GM19025 (cell line): ENCODE data around the gene CACNB2.

Source experiments
- ATAC-seq: cut with Tn5 transposase; IDR thresholded peaks from one replicate; pipeline ENCODE4 v1.9.1; 2021; ENCODE audit warnings: mild to moderate bottlenecking, low read depth, moderate library complexity; ENCODE audit not compliant: unreplicated experiment

CACNB2 gene

DNA sequence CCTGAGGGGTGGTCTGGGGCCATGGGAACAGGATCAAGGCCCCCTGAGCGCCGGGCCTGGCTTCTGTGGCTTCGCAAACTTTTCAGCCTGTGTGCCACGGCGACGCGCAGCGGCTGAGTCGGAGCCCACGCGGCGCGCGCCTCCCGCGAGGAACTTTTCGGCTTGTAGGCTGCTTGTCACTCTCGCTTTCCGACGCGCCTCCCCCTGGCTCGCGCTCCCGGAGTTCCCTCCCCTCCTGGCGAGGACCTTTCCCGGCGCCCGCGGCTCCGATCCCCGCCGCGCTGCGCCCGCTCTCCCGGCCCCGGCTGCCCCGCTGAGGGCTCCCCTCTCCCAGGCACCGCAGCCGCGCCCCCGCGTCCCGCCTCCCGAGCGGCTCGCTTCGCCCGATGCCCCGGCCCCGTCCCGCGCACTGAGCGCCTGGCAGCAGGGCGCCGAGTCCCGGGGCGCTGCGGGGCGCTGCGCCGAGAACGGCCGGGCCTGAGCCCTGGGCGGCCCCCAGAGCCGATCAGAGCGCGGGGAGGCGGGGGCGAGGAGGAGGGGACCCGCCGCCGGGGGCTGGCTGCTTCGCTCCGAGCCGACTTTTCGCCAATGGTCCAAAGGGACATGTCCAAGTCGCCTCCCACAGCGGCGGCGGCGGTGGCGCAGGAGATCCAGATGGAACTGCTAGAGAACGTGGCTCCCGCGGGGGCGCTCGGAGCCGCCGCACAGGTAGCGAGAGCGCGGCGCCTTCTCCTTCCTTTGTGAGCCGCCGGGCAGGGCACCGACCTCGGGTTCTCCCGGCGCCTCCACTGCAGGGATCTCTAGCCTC lies at the start of gene CACNB2:
Gene CACNB2, plus strand, starts transcription at position 276 of the 808 bp plus-strand sequence.
- ATAC-seq: no peak

DNA sequence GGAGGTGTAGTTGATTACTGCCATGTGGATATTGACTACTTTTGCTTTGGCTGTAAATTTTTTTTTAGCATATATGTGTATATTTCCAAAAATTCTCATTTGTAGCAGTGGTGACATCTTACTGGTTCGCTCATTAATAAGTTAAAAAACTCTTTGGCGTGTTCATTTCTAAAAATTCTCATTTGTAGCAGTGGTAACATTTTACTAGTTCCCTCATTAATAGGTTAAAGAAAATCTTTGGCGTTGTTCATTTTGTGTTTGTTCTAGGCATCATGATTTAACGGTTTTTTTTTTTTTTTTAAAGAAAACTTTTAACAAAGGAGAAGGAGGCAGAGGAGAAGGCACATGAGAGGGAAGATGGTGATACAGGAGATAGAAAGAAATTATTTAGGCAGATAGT lies 45.9 kb upstream of the CACNB2 start:
- no peak for ATAC-seq

DNA sequence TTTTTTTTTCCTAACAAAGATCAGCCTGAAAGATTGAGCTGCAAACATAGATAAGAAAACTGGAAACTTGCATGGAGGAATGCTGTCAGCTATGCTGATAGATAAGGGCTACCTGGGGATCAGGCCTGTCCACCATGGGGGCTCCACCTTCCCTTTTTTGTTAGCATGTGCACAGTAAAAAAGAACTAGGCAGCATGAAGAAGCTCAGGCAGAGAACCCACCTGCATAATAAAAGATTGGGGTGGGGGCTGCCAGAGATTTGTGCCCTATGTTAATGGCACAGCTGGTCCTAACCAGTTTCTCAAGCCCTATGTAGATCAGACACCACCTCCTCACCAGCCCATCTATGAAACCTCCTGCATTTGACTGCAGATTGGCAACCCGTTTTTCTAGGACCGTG lies 45.4 kb upstream of the CACNB2 start:
- no peak for ATAC-seq

DNA sequence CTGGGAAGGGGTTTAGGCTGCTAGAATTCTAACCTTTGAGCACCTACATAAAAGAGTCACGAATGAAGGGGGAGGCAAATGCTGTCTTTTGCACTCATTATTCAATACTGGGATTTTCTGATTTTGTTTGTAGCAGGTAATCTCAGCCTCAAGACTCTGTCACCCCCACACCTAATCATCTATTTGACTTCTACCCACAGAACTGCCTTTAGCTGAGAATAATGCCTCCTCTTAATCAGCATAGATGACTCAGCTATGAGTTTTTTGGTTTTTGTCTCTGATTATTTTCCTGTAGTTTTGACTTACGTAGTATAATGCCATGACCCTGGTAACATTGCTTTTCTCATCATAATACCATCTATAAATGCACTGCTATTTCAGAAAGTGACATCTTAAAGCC lies 42.7 kb upstream of the CACNB2 start:
- no peak for ATAC-seq

DNA sequence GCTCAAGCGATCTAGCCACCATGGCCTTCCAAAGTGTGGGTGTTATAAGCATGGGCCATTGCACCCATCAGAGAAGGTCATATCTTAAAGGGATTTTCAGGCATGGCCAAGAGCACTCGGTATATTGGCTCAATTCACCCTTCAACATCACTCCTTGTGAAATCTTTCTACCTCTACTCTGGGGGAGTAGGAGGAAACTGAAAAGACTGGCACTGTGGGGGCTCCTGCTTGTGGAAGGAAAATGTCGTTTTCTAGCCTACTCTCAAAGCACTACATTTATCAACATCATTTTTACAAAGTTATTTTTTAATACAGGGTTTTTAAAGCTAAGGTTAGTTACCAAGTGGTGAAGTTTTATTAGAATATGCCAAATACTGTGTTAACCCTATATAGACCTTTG lies 42.0 kb upstream of the CACNB2 start:
- no peak for ATAC-seq

DNA sequence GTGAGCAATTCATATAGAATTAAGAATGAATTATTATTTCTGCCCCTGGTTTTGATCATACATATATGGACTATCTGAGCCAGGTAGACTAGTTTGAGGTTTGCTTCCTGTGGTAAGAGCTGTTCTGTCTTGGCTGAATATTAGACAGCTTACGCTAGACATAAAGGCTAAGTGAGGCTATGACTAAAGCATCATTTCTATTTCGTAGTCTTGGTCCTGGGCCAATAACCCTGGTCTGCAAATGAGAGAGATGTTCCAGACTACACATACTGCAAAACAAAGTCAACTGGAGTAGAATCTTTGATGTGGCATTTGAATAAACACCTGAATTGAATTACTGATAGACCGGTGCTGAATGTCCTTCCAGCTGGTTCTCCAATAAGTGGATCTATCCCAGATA lies 40.8 kb upstream of the CACNB2 start:
- no peak for ATAC-seq

DNA sequence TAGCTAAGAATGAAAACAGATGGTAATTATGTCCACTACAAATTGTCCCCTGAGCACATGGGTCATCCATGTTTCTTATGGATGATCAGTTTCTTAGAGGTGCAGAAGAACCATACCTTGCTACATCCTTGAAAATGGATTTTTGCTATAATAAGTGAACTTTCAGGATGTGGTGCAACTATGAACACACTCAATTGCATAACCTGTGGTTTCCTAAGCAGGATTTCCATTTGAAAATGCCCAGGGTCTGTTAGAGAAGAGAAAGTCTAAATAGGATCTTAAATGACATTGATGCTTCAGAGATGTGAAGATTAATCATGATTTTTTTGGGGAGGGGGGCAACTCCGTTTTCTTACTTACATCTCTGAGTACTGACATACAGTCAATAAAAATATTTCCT lies 39.6 kb upstream of the CACNB2 start:
- no peak for ATAC-seq

DNA sequence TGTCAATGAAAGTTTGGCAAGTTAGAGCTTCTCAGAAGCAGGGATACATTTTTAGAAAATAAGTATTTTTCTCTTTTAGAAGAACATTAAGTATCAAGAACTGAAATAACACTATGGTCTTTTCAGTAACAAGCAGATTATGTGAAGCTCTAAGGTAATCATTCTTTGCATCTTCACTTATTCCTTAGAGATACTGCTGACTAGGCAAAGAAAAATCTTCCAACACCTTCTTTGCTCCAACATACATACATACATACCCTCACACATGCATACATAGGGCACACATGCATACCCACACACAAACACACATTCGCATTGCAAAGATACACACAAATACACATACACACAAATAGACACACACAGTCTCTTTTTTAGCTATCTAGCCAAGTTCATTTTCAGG lies 37.8 kb upstream of the CACNB2 start:
- ATAC-seq: no peak

DNA sequence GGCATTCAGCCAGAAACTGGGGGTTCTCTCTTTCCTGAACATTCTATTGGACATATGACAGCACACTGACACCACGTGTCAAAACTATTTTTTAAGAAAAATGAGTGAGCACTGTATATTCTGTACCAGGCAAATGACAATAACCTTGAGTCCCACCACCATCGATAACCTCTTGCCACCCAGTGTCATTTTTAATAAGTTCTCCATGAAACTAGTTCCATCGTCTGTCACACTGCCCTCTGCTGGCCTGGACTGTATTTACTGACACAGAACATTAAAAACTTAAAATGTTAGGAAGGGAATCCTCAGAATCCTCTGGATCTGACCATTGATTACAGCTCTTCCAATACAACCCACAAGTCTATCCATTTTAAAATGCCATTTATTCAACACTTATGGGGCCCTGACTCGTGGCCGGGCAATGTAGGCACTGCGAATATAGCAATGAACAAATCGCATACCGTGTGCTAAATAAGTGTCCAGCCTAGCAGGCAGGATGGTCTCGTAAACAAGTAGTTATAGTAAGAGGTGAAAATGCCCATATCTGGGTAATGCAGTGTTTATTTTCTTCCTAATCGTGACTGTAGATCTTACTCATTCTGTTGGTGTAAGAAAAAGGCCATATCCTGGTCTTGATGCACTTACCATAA lies 35.9 kb upstream of the CACNB2 start:
- ATAC-seq: no peak

DNA sequence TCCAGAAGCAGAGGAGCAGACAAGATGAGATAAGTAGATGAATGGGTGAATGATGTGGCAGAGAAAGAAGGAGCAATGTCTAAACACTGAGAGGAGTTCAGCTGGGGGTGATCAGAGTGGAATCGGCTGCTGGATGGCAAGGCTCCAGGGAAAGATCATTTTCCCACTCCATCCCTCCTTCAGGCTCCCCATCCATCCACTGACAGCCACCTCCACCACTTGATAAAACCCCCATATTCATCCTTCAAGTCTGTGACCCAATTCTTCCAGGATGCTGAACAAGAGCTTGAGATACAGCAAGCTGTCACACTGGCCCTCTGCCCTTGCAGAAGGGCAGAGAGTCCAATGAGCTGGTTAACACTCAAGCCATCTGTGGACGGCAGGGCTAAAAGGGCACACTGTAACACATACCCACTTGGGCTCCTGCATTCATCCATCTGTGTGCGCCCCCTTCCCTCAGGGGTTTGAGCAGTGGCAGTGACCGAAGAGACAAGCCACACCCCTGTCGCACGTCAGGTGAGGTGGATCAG lies 30.8 kb upstream of the CACNB2 start:
- ATAC-seq: no peak

DNA sequence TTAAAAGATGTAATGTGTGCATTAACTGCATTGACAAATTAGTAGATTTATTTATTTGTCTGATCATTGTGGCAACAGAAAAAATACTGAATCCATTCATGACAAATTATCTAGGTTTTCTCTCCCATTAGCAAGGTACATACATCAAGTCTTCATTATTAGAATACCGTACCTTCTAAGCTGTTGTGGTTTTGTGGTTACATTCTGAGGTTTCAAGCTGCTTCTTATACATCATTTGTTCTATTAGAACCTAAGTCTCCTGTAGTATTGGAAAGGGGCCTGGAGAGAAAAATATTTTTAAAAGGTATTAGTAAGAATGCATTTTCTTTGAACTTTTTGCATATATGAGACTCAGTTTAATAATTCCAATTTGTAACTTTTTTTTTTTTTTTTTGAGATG lies 26.3 kb upstream of the CACNB2 start:
- ATAC-seq: no peak

DNA sequence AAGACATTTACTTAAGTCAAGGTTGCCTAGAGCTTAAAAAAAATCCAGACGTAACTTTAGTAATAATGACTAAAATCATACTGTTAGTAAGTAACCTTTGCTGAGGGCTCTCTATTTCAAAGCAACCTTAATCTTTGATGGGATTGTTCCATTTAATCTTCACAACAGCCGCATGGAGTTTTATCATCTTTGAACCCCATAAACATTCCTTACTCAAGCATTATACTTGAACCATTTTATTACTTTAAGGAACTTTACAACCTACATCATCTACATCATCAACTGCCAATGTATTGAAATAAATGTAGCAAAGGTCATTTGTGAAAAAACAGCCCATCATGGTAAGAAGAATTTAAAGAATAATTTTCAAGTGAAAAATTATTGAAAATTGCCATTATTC lies 22.9 kb upstream of the CACNB2 start:
- ATAC-seq: no peak

DNA sequence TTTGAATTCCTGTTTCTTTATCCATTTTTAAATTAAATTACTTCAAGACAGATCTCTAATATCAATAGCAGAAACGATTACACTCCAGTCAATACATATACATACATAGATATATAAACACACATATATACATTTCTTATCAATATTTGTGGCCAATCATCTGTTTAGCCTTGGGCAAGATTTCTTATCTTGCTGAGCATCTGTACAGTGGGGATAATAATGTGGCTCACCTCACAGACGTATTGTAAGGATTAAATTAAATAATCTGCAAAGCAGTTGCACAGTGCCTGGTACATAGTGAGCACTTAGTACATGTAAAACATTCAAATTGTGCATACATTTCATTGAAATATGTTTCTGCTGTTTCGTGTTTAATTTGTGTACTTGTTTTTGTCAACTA lies 17.5 kb upstream of the CACNB2 start:
- ATAC-seq: no peak

DNA sequence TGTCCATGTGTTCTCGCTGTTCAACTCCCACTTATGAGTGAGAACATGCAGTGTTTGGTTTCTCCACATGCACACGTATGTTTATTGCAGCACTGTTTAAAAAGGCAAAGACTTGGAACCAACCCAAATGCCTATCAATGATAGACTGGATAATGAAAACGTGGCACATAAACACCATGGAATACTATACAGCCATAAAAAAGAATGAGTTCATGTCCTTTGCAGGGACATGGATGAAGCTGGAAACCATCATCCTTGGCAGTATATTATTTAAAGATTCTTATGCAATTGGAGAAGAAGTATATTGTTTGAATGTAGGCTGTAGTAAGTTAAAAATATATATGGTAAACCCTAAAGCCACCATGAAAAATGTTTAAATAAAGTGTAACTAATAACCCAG lies 7.2 kb upstream of the CACNB2 start:
- ATAC-seq: no peak

DNA sequence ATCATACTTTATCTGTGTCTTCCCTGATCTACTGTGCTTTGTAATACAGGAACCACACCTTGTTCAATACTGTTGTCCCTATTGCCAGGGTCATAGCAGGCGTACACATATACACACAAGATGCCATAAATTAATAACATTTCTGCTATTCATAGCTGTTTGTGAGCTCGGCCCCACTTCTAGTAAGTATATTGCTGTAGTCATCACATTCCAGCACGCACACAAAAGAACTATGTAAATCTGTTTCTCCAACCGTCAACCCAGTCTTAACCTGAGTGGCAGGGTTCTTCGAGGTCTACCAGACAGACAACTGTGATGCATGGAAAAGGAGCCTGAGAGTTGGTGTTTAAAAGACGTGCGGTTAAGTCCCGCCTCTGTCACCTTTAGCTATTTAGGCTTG lies 5.7 kb upstream of the CACNB2 start:
- ATAC-seq: no peak

DNA sequence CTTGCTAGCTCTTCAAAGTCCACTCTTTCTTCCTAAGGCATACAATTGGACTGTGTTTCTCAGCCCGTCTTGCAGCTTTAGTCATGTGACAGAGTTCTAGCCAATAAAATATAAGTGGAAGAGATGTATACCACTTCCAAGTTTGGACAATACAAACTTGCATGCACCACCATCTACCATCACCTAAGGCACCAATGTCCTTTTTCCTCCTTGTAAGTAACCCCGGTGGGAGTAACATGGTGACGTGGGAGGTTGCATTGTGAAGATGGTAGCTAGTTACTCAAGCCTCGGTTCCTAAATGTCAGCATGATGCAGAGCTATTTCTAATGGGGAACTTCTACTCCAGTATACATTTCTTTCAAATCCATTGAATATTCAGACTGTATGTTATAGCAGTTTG lies 5.3 kb upstream of the CACNB2 start:
- ATAC-seq: no peak

DNA sequence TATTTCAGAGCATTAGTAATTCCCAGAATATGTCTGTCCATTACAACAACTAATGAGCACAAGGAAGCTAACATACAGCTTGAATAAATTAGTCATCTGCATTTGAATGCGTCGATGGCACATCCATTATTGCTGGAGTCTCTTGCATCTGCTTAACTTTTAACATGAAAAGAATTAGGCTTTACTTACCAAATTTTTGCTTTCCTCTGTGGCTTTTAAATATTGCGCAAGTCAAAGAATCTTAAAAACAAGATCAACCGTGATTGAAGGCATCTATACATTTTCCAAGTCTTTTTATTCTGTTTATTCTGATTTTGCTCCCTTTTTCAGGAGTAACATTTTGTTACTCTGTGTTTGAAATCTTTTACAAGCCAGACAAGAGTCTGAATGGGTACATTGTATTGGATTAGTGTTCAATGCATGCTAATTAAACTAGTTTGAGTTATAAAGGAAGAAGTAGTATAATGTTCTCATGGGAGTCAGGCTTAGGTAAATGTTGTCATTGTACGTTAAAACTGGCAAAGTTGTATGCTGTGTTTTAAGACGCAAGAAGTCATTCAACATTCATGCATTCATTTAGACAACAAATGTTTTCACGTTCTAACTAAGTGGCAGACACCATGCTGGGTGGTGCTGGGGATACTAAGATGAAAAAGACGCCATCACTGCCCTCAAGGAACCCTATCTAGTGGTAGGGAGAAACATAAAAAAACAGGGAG lies 4.0 kb upstream of the CACNB2 start:
- no peak for ATAC-seq

DNA sequence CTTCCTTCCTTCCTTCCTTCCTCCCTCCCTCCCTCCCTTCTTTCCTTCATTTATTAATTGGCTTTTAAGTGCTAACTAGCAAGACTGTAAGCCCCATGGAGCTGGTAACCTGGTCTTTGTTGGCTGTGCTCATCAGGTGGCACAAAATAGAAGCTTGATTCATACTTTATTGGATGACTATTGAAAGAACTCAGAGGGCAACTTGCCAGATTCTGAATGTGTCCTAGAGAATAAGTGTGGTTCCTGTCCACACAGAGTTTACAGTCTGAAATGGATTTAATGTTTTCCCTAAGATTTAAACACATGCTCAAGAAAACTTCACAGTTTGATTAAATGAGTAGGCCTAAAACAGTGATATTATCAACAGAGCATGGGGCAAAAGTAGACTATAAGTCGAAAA lies 3.1 kb upstream of the CACNB2 start:
- ATAC-seq: no peak

DNA sequence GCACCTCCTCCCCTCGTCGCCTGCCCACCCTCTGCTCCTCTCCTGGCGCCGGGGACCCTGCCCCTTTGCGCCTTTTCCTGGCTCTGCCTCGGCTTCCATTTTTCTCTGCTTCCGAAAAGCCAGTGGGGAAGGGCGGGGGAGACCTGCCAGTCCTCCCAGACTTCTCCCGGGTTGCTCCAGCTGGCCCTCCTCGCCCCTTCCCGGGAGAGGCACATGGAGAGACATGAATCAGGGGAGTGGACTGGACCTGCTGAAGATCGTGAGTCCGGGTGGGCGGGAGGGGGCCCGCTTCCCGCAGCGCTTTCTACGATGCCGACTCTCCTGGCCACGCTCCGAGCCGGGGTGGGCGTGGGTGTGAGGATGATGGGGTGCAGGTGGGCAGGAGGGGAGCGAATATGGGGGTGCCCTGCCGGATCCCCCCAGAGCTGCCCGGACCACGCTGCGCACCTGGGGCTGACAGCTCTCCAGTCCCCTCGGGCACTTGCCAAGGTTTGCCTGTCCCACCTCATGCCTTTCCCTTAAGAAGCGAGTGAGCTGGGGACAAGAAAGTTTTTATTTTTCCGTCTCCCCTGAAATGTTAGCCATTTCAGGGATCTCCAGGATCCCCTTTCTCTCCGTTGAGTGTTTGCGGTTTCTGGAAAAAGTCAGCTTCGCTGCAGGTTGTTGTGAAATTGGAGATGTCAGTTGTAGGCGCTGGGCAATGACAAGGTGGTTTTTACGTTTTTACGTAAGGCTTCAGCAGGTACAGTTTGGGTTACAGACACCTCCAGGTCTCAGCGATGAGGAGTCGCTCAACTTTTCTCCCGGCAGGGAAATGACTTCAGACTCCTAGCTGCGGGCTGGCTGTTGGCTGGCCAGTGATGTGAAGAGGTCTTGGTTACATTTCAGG lies 977 bp downstream of the CACNB2 start:
- ATAC-seq: no peak

DNA sequence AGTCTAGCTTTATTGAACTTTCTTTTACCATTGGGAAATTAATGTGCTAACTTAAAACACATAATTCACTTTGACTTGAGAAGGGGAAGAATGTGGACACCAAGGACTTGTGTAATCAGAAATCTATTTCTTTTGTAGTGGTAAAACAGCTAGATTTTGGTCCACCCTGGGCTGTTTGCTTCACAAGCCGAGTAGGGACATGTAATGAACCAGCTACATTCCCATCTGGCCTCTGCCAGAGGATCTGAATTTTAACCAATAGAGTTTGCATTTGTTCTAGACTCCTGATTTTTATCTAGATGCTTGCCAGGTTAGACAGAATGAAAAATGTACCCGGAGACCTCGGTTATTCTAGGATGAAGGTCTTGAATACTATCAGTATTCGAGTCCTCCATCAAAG lies 1.9 kb downstream of the CACNB2 start:
- no peak for ATAC-seq
